MM.1S (cell line): Measurements from ENCODE around the gene MCL1.
"Not testable (repeated sequence)": the region's sequence is repeated elsewhere in the genome, so short reads cannot be mapped to it uniquely, and the experiment has no call there.

Experiments used
- CTCF ChIP-seq: fragments of 300-600 bp; sonication (generic); IDR thresholded peaks from 2 replicates; pipeline ENCODE4 v1.5.1; 2016; ENCODE audit warnings: antibody characterized with exemption, low read length, mixed read lengths
- EZH2 ChIP-seq: fragments of 300-600 bp; sonication (generic); optimal IDR thresholded peaks from 2 replicates; pipeline ENCODE3; 2017; ENCODE audit warnings: low read depth, mild to moderate bottlenecking, antibody characterized with exemption, low read length, mixed read lengths

- TF ChIP-seq CTCF, EZH2: not testable (repeated sequence)
These were observed 23.0 kb upstream of the MCL1 start for GRCh38 chr1:150602372-150602771.
